A549 (cell line): Measurements from ENCODE around the gene ZFYVE28. TPM values are rescaled to one million over a fixed set of nuclear protein-coding genes. Genes with fewer than 3 reads are reported as not detected.

Experiments used
- ATAC-seq, 2 experiments: fragments of 200-7000 bp in 1 of 2; fragments of >200 bp in 1 of 2; cut with Nextera tagmentation in 1 of 2; cut with Tn5 transposase in 1 of 2; 3 replicates each; pipeline versions ENCODE4 v1.8.0 to v1.9.1; 2018 to 2020; ENCODE audit warnings: mild to moderate bottlenecking in 1 of 2, moderate library complexity in 1 of 2
- CTCF ChIA-PET: fragments of 300-600 bp; sonication (Branson Sonifier 250); formaldehyde crosslinking; extraction: SDS; loops from one replicate; lab custom pipeline; 2021; ENCODE audit warnings: antibody characterized with exemption, inconsistent platforms; lab: Yijun Ruan, JAX
- POLR2A ChIA-PET: fragments of 350-600 bp; formaldehyde crosslinking; extraction: SDS; loops from one replicate; lab custom pipeline; 2021; ENCODE audit warnings: antibody characterized with exemption, inconsistent platforms; lab: Yijun Ruan, JAX
- DNase-seq, 2 experiments: peaks; one replicate each; pipeline versions ENCODE4 v3.0.0 to v3.0.0-alpha.2; 2011 to 2016; ENCODE audit warnings: low read depth in 1 of 2, low spot score in 1 of 2
- FAIRE-seq: peaks from 2 replicates; lab custom pipeline; 2011; peaks lifted over from hg19 to GRCh38; lab: Jason Lieb, UNC
- H3K27ac ChIP-seq, 2 experiments: fragments of >200 bp; sonication (Bioruptor Twin); formaldehyde crosslinking; 3 replicates each; pipeline ENCODE4 v1.5.1; 2016 to 2017
- H3K4me1 ChIP-seq: fragments of >200 bp; sonication (Bioruptor Twin); formaldehyde crosslinking; 3 replicates; pipeline ENCODE4 v1.6.1; 2016
- H3K4me2 ChIP-seq: fragments of >200 bp; sonication (Bioruptor Twin); formaldehyde crosslinking; 3 replicates; pipeline ENCODE4 v1.6.1; 2016
- H3K4me3 ChIP-seq: fragments of >200 bp; sonication (Bioruptor Twin); formaldehyde crosslinking; 3 replicates; pipeline ENCODE4 v1.5.1; 2016
- H3K9me3 ChIP-seq: fragments of >200 bp; sonication (Bioruptor Twin); formaldehyde crosslinking; 3 replicates; pipeline ENCODE4 v1.6.1; 2016
- BHLHE40 ChIP-seq: IDR thresholded peaks from 2 replicates; pipeline ENCODE4 v1.6.1; 2012; ENCODE audit warnings: low read depth, low read length, inconsistent platforms
- CHD4 ChIP-seq: fragments of 200-600 bp; sonication (generic); IDR thresholded peaks from 2 replicates; pipeline ENCODE4 v1.6.1; 2016; ENCODE audit warnings: antibody characterized with exemption, mild to moderate bottlenecking, borderline replicate concordance
- EHMT2 ChIP-seq: fragments of 200-600 bp; sonication (generic); IDR thresholded peaks from 2 replicates; pipeline ENCODE4 v1.6.1; 2016; ENCODE audit warnings: antibody characterized with exemption, low read depth, mild to moderate bottlenecking, moderate library complexity
- ESRRA ChIP-seq: fragments of 150-350 bp; IDR thresholded peaks from 2 replicates; pipeline ENCODE4 v1.6.1; 2014; ENCODE audit warnings: mild to moderate bottlenecking, low read length, borderline replicate concordance
- FOSB ChIP-seq: fragments of 250-450 bp; sonication (Bioruptor Pico); IDR thresholded peaks from 2 replicates; pipeline ENCODE4 v1.5.0; 2020; ENCODE audit warnings: mild to moderate bottlenecking, moderate library complexity
- FOXS1 ChIP-seq: fragments of 250-450 bp; sonication (Bioruptor Pico); IDR thresholded peaks from 2 replicates; pipeline ENCODE4 v1.5.0; 2020; ENCODE audit warnings: mild to moderate bottlenecking, moderate library complexity
- GATA3 ChIP-seq: IDR thresholded peaks from 2 replicates; pipeline ENCODE4 v1.6.1; 2012; ENCODE audit warnings: borderline replicate concordance
- HOXA7 ChIP-seq: fragments of 250-450 bp; sonication (Bioruptor Pico); IDR thresholded peaks from 2 replicates; pipeline ENCODE4 v1.5.0; 2020; ENCODE audit warnings: mild to moderate bottlenecking, moderate library complexity
- JUN ChIP-seq, 2 experiments: fragments of >200 bp; sonication (Bioruptor Twin); formaldehyde crosslinking; IDR thresholded peaks; 2 replicates in 1 of 2; 3 replicates in 1 of 2; pipeline ENCODE4 v1.6.1; 2016 to 2017
- MAFK ChIP-seq: fragments of 450-650 bp; IDR thresholded peaks from 2 replicates; pipeline ENCODE4 v1.6.1; 2014; ENCODE audit not compliant: partially characterized antibody
- MAX ChIP-seq: IDR thresholded peaks from 2 replicates; pipeline ENCODE4 v1.6.1; 2012
- NFE2L2 ChIP-seq: fragments of 150-350 bp; conservative IDR thresholded peaks from 2 replicates; pipeline ENCODE4 v1.6.1; 2014; ENCODE audit warnings: low read length
- NR3C1 ChIP-seq: fragments of >200 bp; sonication (Bioruptor Twin); formaldehyde crosslinking; IDR thresholded peaks from 3 replicates; pipeline ENCODE4 v1.6.1; 2017
- PHF8 ChIP-seq: fragments of 200-600 bp; sonication (generic); IDR thresholded peaks from 2 replicates; pipeline ENCODE4 v1.6.1; 2016; ENCODE audit warnings: low read depth, mild to moderate bottlenecking, antibody characterized with exemption, moderate library complexity, borderline replicate concordance
- POLR2A ChIP-seq: IDR thresholded peaks from 2 replicates; pipeline ENCODE4 v1.6.1; 2012; ENCODE audit warnings: mild to moderate bottlenecking, low read length
- POLR2AphosphoS2 ChIP-seq: conservative IDR thresholded peaks from 2 replicates; pipeline ENCODE4 v1.6.1; 2012; ENCODE audit warnings: low read length, improper control_type of control experiment, inconsistent platforms
- RARB ChIP-seq: fragments of 250-450 bp; sonication (Bioruptor Pico); IDR thresholded peaks from 2 replicates; pipeline ENCODE4 v1.8.0; 2021; ENCODE audit warnings: mild to moderate bottlenecking, moderate library complexity
- TFCP2L1 ChIP-seq: fragments of 250-450 bp; sonication (Bioruptor Pico); IDR thresholded peaks from 2 replicates; pipeline ENCODE4 v1.5.0; 2021; ENCODE audit warnings: mild to moderate bottlenecking
- USF2 ChIP-seq: fragments of 450-650 bp; IDR thresholded peaks from 2 replicates; pipeline ENCODE4 v1.6.1; 2014; ENCODE audit warnings: antibody characterized with exemption
- ZC3H11A ChIP-seq: fragments of 450-650 bp; IDR thresholded peaks from 2 replicates; pipeline ENCODE4 v1.6.1; 2014; ENCODE audit warnings: antibody characterized with exemption, mild to moderate bottlenecking
- ZFP36 ChIP-seq: fragments of 450-650 bp; IDR thresholded peaks from 2 replicates; pipeline ENCODE4 v1.6.1; 2014; ENCODE audit warnings: borderline replicate concordance; ENCODE audit not compliant: partially characterized antibody
- ZNF302 ChIP-seq: fragments of 250-450 bp; sonication (Bioruptor Pico); IDR thresholded peaks from 2 replicates; pipeline ENCODE4 v1.9.0; 2021; ENCODE audit warnings: inconsistent platforms, mild to moderate bottlenecking, moderate library complexity
- ZSCAN20 ChIP-seq: fragments of 250-450 bp; sonication (Bioruptor Pico); IDR thresholded peaks from 2 replicates; pipeline ENCODE4 v1.8.0; 2022; ENCODE audit warnings: mild to moderate bottlenecking, moderate library complexity
- WGBS: methylation state at CpG from one replicate; pipeline ENCODE4 v1.1.6; 2017; ENCODE audit errors: missing lambda C conversion rate; 5-methylcytosine and 5-hydroxymethylcytosine counted together
- polyA plus RNA-seq, 4 experiments: library from polyadenylated mRNA; depleted of rRNA in 3 of 4; stranded (reverse); fragments of >200 nt; fragmentation: RNase III in 1 of 4; extraction: RNeasy Plus Mini Kit Qiagen cat#74134 plus additional on column Dnase treatment in 1 of 4; gene quantifications; 2 replicates in 3 of 4; 3 replicates in 1 of 4; pipeline ENCODE4 v1.2.3, GENCODE V29; 2011 to 2017

ZFYVE28 gene
- polyA plus RNA-seq, 2 of the 4 experiments (the other 2 are of a cell fraction) = 2.1 to 2.3 TPM

GRCh38 chr4:2341261-2341841 is 77.1 kb downstream of the ZFYVE28 start:
- TF ChIP-seq ZNF302 (no peak), POLR2AphosphoS2 (no peak), EHMT2 (no peak), JUN (IDR thresholded peaks at IDR 0.05) (no peak), NR3C1 (no peak), ZSCAN20 (no peak), ZC3H11A (no peak), ESRRA (no peak), MAX (no peak), TFCP2L1 (CRISPR knock-in tag) (no peak)
- H3K4me3 ChIP-seq = no peak overlapping the region
- DNase-seq = no peak
- H3K9me3 ChIP-seq = no peaks in the 10 kb centered on the region
- H3K4me2 ChIP-seq = no peak overlapping the region
- H3K27ac ChIP-seq = no peak overlapping the region
- no peak for ATAC-seq
- H3K4me1 ChIP-seq = no peaks in the 10 kb centered on the region
- ChIA-PET CTCF (interaction anchor here (1.4 kb wide), 1 partner anchor 95 kb away, joined by 4 read pairs; no protein-coding TSS in a partner anchor), POLR2A (no interaction called here)
- WGBS = 93% methylated on average over 28 of the region's 28 CpGs
- no peak for FAIRE-seq

GRCh38 chr4:2340272-2341061 is 78.0 kb downstream of the ZFYVE28 start:
- TF ChIP-seq POLR2A = no peak
- no peak for TF ChIP-seq HOXA7
- TF ChIP-seq ZFP36 = no peak
- TF ChIP-seq ZC3H11A = no peak
- no peak for TF ChIP-seq CHD4
- TF ChIP-seq RARB (CRISPR knock-in tag) = no peak
- TF ChIP-seq GATA3 = no peak
- no peak for TF ChIP-seq NFE2L2
- TF ChIP-seq PHF8 = no peak
- no peak for TF ChIP-seq JUN (IDR thresholded peaks at IDR 0.05)
- TF ChIP-seq USF2 = no peak
- no peak for TF ChIP-seq TFCP2L1 (CRISPR knock-in tag)
- TF ChIP-seq FOXS1 (CRISPR knock-in tag) = no peak
- Histone ChIP-seq H3K4me1 (no peaks in the 10 kb centered on the region), H3K4me2 (no peak overlapping the region), H3K27ac (no peak overlapping the region), H3K4me3 (no peak overlapping the region), H3K9me3 (no peaks in the 10 kb centered on the region)
- ATAC-seq = no peak
- POLR2A ChIA-PET = no interaction called here
- 85% methylated on average over 15 of the region's 27 CpGs for WGBS
- no peak for FAIRE-seq
- CTCF ChIA-PET = interaction anchor here (1.4 kb wide), 1 partner anchor 96 kb away, joined by 4 read pairs; no protein-coding TSS in a partner anchor
- no peak for DNase-seq

- Histone ChIP-seq H3K4me1 (no peaks in the 10 kb centered on the region), H3K4me3 (no peak overlapping the region), H3K9me3 (no peaks in the 10 kb centered on the region), H3K4me2 (no peak overlapping the region), H3K27ac (no peak overlapping the region)
- 93% methylated on average over 9 of the region's 39 CpGs for WGBS
- ATAC-seq = no peak
- ChIA-PET POLR2A (interaction anchor here (0.9 kb wide), 1 partner anchor 74 kb away, joined by 4 read pairs; no protein-coding TSS in a partner anchor), CTCF (no interaction called here)
- no peak for FAIRE-seq
- DNase-seq = no peak
- TF ChIP-seq MAFK = no peak
- no peak for TF ChIP-seq USF2
- no peak for TF ChIP-seq FOSB
- TF ChIP-seq BHLHE40 = no peak
- no peak for TF ChIP-seq POLR2AphosphoS2
- TF ChIP-seq, all 56 proteins: peak for 0
These were observed 78.8 kb downstream of the ZFYVE28 start for GRCh38 chr4:2339458-2340271.
